Measurements from ENCODE around the gene KRT75. TPM values are rescaled to one million over a fixed set of nuclear protein-coding genes. Genes with fewer than 3 reads are reported as not detected.
A peak's percentile ranks its signal among the peaks of the same experiment; 100 is the strongest.

KRT75 gene
- total and polyA plus RNA-seq, 2 experiments from 2014 or later: not detected

DNA sequence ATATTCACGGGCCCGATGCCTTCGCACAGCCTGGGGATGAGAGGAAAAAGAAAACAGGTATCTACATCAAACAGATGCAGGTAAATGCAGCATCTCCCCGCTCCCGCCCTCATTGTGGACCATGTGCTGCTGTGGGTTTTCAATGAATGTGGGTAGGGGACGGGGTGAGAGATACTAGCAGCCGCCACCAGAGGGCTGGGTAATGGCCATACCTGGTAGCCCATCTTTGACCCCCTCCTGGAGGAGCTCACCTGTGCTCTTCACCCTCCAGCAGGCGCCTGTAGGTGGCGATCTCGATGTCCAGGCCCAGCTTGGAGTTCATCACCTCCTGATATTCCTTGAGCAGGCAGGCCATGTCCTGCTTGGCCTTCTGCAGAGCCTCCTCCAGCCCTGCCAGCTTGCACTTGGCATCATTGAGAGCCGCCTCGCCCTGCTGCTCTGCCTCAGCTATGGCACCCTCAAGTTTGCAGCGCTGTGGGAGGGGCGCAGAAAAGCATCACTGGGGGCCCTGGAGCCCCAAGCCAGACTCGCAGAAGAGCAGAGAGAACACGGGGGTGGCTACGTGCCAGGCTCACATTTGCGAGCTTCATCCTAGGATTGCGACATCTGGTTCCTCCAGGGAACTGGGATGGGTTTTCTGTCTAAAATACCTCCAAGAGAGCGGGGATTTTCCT, 38.3 kb downstream of the KRT75 start:
- no peak overlapping the region for H3K9ac ChIP-seq
- WGBS, 2 experiments (ENCODE audit: low coverage in 1 of 2, low lambda C conversion rate in 2 of 2, missing lambda C conversion rate in 2 of 2): 40 to 43% methylated on average over 20 of the region's 20 CpGs
- peaks cover 32% of the 10 kb centered on the region for H3K27me3 ChIP-seq (replicated peaks; ENCODE audit: insufficient read depth)
- H3K36me3 ChIP-seq (ENCODE audit: low read depth): no peaks in the 10 kb centered on the region
- H3K9me3 ChIP-seq (ENCODE audit: low read depth): no peaks in the 10 kb centered on the region
- H3K4me3 ChIP-seq: no peak overlapping the region
- no peaks in the 10 kb centered on the region for H4K20me1 ChIP-seq (ENCODE audit: insufficient read depth)
- in situ Hi-C loops (cut with MboI): loop anchor here (25.0 kb wide), 1 partner anchor 591 kb away; no protein-coding TSS in a partner anchor
- TF ChIP-seq EZH2phosphoT487 (IDR thresholded peaks at IDR 0.05; ENCODE audit: insufficient read depth, low read depth) (no peak), EZH2 (IDR thresholded peaks at IDR 0.05; ENCODE audit: insufficient read depth, poor library complexity, severe bottlenecking) (no peak)
- no peak overlapping the region for H3K4me2 ChIP-seq (ENCODE audit: unreplicated experiment)
- H2AFZ ChIP-seq: no peak overlapping the region
- H3K4me1 ChIP-seq (ENCODE audit: insufficient read depth): no peaks in the 10 kb centered on the region
- no peak overlapping the region for H3K27ac ChIP-seq
- no peaks in the 10 kb centered on the region for H3K9me2 ChIP-seq (ENCODE audit: insufficient read depth)
- no peaks in the 10 kb centered on the region for H3F3A ChIP-seq (ENCODE audit: insufficient read depth)
- peak; percentile 56 for DNase-seq
- H3K79me2 ChIP-seq (ENCODE audit: insufficient read depth): no peaks in the 10 kb centered on the region

DNA sequence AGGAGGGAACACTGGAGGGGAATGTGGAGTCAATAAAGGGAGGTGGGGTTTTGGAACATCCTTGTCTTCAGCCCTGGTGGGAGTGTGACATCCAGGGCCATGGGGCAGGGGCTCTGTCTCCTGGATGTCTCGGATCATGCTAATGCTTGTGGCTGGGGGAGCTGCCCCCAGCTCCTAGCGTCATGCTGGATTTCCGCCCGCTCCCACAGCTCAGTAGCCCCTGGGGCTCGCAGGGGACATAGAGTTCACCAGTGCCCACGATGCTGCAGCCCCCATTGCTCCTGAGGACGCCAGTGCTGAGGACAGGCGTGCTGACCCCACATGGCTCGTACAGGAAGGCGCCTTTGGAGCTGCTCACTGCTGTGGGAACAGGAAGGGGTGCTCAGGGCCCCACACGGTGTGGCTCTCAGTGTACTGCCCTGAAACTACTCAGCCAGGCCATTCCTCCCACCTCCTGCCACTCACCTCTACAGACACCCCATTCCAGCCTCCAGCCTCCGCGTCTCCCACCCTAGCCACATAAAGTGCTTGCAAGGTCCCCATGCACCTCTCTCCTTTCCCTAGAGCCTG, 39.2 kb downstream of the KRT75 start:
- peaks cover 32% of the 10 kb centered on the region for H3K27me3 ChIP-seq (replicated peaks; ENCODE audit: insufficient read depth)
- H3K4me2 ChIP-seq (ENCODE audit: unreplicated experiment): no peak overlapping the region
- 70 to 79% methylated on average over 13 of the region's 13 CpGs for WGBS, 2 experiments (ENCODE audit: low coverage in 1 of 2, low lambda C conversion rate in 2 of 2, missing lambda C conversion rate in 2 of 2)
- no peak overlapping the region for H3K9ac ChIP-seq
- H3K9me3 ChIP-seq (ENCODE audit: low read depth): no peaks in the 10 kb centered on the region
- H3K36me3 ChIP-seq (ENCODE audit: low read depth): no peaks in the 10 kb centered on the region
- no peak overlapping the region for H2AFZ ChIP-seq
- no peak for DNase-seq
- no peak for TF ChIP-seq EZH2 (IDR thresholded peaks at IDR 0.05; ENCODE audit: insufficient read depth, poor library complexity, severe bottlenecking)
- no peak for TF ChIP-seq EZH2phosphoT487 (IDR thresholded peaks at IDR 0.05; ENCODE audit: insufficient read depth, low read depth)
- peaks cover 5% of the 10 kb centered on the region for H3K4me1 ChIP-seq (ENCODE audit: insufficient read depth)
- no peaks in the 10 kb centered on the region for H3K9me2 ChIP-seq (ENCODE audit: insufficient read depth)
- in situ Hi-C loops (cut with MboI): loop anchor here (25.0 kb wide), 1 partner anchor 592 kb away; no protein-coding TSS in a partner anchor
- H4K20me1 ChIP-seq (ENCODE audit: insufficient read depth): no peaks in the 10 kb centered on the region
- H3K4me3 ChIP-seq: no peak overlapping the region
- H3K79me2 ChIP-seq (ENCODE audit: insufficient read depth): no peaks in the 10 kb centered on the region
- no peak overlapping the region for H3K27ac ChIP-seq
- no peaks in the 10 kb centered on the region for H3F3A ChIP-seq (ENCODE audit: insufficient read depth)

DNA sequence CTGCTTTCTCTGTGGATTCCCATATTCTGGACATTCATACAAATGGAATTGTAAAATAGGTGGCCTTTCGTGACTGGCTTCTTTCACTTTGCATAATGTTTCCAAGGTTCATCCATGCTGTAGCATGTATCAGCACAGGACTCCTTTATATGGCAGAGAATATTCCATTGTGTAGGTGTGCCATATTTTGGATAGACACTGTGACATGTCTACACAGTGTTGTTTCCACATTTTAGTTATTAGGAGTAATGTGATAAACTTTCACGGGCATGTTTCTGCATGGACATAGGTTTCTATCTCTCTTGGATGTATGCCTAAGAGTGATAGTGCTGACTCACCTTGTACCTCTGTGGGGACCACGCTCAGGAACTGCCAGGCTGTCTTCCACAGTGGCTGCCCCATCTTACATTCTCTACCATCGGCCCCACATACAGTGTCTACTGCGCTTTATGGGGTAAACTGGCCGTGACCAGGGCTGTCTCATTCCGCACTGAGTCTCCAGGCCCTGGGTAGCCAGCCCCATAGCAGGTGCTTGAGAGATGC, 41.6 kb downstream of the KRT75 start:
- 90 to 91% methylated on average over 7 of the region's 7 CpGs for WGBS, 2 experiments (ENCODE audit: low coverage in 1 of 2, low lambda C conversion rate in 2 of 2, missing lambda C conversion rate in 2 of 2)
- Histone ChIP-seq H2AFZ (no peak overlapping the region), H3K4me2 (ENCODE audit: unreplicated experiment) (no peak overlapping the region), H3K79me2 (ENCODE audit: insufficient read depth) (no peaks in the 10 kb centered on the region), H4K20me1 (ENCODE audit: insufficient read depth) (no peaks in the 10 kb centered on the region), H3K4me3 (no peak overlapping the region), H3K27me3 (replicated peaks; ENCODE audit: insufficient read depth) (peaks cover 25% of the 10 kb centered on the region), H3K4me1 (ENCODE audit: insufficient read depth) (peaks cover 14% of the 10 kb centered on the region), H3K9ac (no peak overlapping the region), H3K9me2 (ENCODE audit: insufficient read depth) (no peaks in the 10 kb centered on the region), H3K9me3 (ENCODE audit: low read depth) (no peaks in the 10 kb centered on the region), H3K27ac (no peak overlapping the region), H3F3A (ENCODE audit: insufficient read depth) (peaks cover 6% of the 10 kb centered on the region), H3K36me3 (ENCODE audit: low read depth) (no peaks in the 10 kb centered on the region)
- TF ChIP-seq EZH2phosphoT487 (IDR thresholded peaks at IDR 0.05; ENCODE audit: insufficient read depth, low read depth) (no peak), EZH2 (IDR thresholded peaks at IDR 0.05; ENCODE audit: insufficient read depth, poor library complexity, severe bottlenecking) (no peak)
- no peak for DNase-seq
- in situ Hi-C loops (cut with MboI): loop anchor here (25.0 kb wide), 1 partner anchor 595 kb away; no protein-coding TSS in a partner anchor

DNA sequence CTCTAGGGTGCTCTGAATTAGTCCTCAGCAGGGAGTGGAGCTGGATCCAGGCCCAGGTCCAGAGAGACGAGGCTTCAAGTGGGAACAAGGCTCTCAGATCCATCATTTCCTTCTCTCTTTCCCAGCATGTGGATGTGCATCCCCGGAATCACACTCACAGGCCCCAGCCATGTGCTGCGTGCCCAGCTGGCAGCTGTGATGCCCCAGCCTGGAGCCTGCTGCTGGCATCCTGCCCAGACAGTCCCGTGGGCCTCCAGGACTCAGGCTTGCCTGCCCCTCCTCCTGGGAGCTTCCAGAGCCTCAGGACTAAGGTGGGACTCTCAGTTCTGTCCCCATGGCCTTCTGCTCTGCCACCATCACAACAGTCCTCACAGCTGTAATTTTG, 42.6 kb downstream of the KRT75 start:
- Histone ChIP-seq H3K9ac (no peak overlapping the region), H3K9me3 (ENCODE audit: low read depth) (no peaks in the 10 kb centered on the region), H3K27me3 (replicated peaks; ENCODE audit: insufficient read depth) (peaks cover 25% of the 10 kb centered on the region), H2AFZ (no peak overlapping the region), H3K9me2 (ENCODE audit: insufficient read depth) (no peaks in the 10 kb centered on the region), H3K27ac (no peak overlapping the region), H3K4me2 (ENCODE audit: unreplicated experiment) (no peak overlapping the region), H3F3A (ENCODE audit: insufficient read depth) (peaks cover 6% of the 10 kb centered on the region), H3K36me3 (ENCODE audit: low read depth) (no peaks in the 10 kb centered on the region), H3K4me1 (ENCODE audit: insufficient read depth) (peaks cover 14% of the 10 kb centered on the region), H3K4me3 (no peak overlapping the region), H3K79me2 (ENCODE audit: insufficient read depth) (no peaks in the 10 kb centered on the region), H4K20me1 (ENCODE audit: insufficient read depth) (no peaks in the 10 kb centered on the region)
- in situ Hi-C loops (cut with MboI): loop anchor here (25.0 kb wide), 1 partner anchor 596 kb away; no protein-coding TSS in a partner anchor
- DNase-seq: peak; percentile 38
- 21 to 22% methylated on average over 3 to 4 of the region's 4 CpGs for WGBS, 2 experiments (ENCODE audit: low coverage in 1 of 2, low lambda C conversion rate in 2 of 2, missing lambda C conversion rate in 2 of 2)
- TF ChIP-seq EZH2 (IDR thresholded peaks at IDR 0.05; ENCODE audit: insufficient read depth, poor library complexity, severe bottlenecking): no peak
- TF ChIP-seq EZH2phosphoT487 (IDR thresholded peaks at IDR 0.05; ENCODE audit: insufficient read depth, low read depth): no peak

All from GM23248 (cell line).